GM15510 (cell line): ENCODE data around the gene OSGIN1.

Experiments used
- POLR2A ChIP-seq: IDR thresholded peaks from 3 replicates; pipeline ENCODE4 v1.6.1; 2011; ENCODE audit warnings: borderline replicate concordance; ENCODE audit not compliant: insufficient read length; ENCODE audit errors: extremely low read depth

The OSGIN1 gene

DNA sequence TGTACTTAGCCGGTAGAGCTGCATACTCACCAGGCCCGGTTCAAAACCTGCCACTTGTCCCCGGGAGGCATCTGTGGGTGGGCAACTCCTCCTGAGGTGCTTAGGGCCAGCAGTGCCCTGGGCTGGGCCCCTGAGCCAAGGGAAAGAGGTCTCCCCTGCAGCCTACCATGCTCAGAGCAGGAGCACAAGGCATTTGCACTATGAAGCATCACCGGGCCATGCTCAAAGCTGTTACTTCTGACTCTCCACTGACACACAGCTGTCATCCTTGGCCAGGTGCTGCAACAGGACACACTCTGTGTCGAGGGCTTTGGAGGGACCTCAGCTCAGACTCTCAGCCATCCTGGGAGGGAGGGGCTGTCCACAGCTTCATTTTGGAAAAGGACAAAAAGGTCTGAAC is 52.4 kb downstream of the OSGIN1 start:
- no peak for TF ChIP-seq POLR2A

DNA sequence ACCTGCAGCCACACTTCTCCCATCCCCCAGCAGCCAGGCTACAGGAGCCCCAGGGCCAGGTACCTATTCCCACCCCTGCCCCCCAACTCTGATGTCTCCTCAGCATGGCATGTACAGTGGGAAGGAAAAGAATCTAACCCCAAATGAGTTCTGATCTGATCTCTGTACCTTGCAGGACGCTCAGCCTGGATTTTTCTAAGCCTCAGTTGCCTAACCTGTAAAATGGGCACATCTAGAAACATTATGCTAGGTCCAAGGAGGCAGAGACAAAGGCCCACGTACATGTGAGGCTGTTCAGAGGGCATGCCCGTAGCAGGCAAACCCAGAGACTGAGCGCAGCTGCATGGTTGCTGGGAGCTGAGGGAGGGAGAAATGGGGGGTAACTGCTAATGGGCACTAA is 54.5 kb downstream of the OSGIN1 start:
- no peak for TF ChIP-seq POLR2A

GRCh38 chr16:84007965-84008364 is 54.9 kb downstream of the OSGIN1 start:
- no peak for TF ChIP-seq POLR2A

DNA sequence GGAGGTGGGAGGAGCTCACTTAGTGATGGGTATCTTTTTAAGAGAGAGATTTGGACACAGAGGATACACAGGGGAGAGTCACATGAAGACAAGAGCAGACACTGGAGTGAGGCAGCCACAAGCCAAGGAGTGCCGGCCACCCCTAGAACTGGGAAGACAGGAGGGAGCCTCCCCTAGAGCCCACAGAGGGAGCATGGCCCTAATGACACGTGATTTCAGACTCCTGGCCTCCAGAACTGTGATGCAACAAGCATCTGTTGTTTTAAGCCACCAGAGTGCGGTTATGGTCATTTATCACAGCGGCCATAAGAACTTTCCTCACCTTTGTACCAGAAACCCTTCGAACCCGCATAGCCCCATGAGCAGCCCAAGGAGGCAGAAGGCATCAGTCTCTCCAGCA is 56.2 kb downstream of the OSGIN1 start:
- no peak for TF ChIP-seq POLR2A

GRCh38 chr16:84013787-84014569 is 60.9 kb downstream of the OSGIN1 start:
- no peak for TF ChIP-seq POLR2A

GRCh38 chr16:84014570-84015327 is 61.7 kb downstream of the OSGIN1 start:
- no peak for TF ChIP-seq POLR2A

- no peak for TF ChIP-seq POLR2A
These were observed 62.4 kb downstream of the OSGIN1 start for GRCh38 chr16:84015399-84015798.
